GM18498 (cell line): ENCODE results near the gene ZBTB46.

ENCODE experiments used
- ATAC-seq: cut with Tn5 transposase; IDR thresholded peaks from one replicate; pipeline ENCODE4 v1.9.1; 2021; ENCODE audit warnings: mild to moderate bottlenecking, moderate library complexity; ENCODE audit not compliant: unreplicated experiment

ZBTB46 gene

DNA sequence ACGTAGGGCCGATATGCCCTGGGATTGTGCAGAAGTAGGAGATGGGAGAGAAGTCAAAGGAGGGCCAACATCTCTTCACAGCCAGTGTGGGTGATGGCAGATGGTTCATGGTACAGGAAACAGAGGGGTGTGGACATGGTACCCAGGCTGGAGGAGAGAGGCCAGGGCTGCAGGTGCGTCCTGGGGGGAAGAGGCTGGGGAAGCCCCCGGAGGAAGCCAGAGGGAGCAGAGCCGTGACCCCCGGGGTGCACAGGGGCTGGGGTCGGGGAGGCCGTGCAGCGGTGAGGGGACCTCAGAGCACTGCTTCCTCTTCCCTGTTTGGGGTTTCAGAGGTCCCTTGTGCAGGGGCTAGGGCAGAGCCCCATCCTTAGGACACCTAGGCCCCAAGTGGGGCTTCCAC is 11.2 kb upstream of the ZBTB46 start:
- no peak for ATAC-seq

GRCh38 chr20:63840405-63840828 is 9.4 kb upstream of the ZBTB46 start:
- no peak for ATAC-seq

DNA sequence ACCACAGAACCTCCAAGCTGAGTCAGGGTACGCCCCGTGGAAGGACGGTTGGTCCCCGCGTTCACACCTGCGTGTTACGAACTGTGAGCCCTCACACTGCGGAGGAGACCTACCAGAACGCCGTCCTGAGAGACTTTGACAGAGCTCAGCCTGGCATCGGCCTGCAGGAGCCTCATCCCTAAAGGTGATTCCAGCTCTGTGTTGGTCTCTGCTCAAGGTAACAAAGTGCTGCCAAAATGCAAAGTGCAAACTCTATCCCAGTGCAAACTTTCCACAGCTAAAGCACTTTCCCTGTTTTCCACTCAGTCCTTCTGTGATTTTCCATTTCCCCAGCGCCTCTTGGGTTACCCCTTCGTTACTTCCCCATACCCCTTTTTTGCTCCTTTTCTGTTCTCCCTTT is 8.6 kb upstream of the ZBTB46 start:
- no peak for ATAC-seq

DNA sequence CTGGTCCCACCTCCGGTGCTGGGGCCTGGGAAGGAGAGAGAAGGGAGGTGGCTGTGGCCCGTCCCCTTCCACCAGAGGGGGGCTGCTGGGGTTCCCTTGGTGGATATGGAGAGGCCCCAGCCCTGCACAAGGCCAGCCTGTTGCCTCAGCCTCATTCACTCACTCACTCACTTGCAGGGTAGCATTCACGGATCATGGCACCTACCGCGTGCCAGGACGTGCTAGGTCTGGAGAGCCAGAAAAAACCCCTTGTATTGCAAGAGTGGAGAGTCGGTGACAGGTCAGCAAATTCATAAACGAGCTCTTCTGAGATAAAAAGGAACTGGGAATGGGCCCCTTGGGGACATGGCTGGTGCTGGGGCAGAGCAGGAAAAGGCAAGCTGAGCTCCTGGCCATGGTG is 6.4 kb upstream of the ZBTB46 start:
- ATAC-seq: no peak

- no peak for ATAC-seq
These were observed 5.6 kb upstream of the ZBTB46 start for GRCh38 chr20:63836458-63837344.

GRCh38 chr20:63835021-63835858 is 4.2 kb upstream of the ZBTB46 start:
- ATAC-seq: no peak

DNA sequence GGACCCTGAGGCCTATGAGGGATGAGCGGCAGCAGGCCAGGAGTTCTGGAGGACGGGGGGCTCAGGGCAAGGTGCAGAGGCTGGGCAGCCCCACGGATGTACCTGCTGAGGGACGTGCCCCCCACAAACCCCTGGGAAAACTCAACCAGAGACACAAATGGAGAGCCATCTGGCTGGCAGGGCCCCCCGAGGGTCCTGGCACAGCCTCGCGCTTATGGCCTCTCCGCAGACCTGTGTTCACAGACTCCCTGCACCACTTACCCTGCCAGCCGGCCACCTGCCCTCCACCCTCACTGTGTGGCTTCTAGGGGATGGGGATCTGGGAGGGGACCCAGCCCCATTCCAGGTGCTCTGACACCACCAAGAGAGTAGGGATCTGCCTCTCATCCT is 3.4 kb upstream of the ZBTB46 start:
- no peak for ATAC-seq

GRCh38 chr20:63833776-63834490 is 2.9 kb upstream of the ZBTB46 start:
- ATAC-seq: no peak

- ATAC-seq: no peak
These were observed 1.1 kb upstream of the ZBTB46 start for GRCh38 chr20:63831993-63832686.

- ATAC-seq: no peak
These were observed 555 bp upstream of the ZBTB46 start for GRCh38 chr20:63831646-63831992.

GRCh38 chr20:63829945-63830835 is 874 bp downstream of the ZBTB46 start:
- no peak for ATAC-seq

DNA sequence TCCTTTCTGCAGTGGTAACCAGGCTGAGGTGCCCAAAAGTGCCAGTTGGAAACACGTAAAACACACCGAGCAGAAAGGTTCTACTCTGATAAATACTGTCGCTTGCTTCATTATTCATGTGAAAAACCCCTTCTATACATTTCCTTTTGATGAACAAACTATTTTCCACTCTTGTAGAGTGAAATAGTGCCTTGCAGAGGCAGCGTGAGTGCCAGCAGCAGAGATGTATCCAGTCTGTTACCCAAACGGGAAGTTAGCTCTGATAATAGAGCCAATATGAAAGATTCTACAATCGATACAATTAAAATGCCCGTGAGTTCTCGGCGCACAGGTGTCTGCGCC is 1.5 kb downstream of the ZBTB46 start:
- no peak for ATAC-seq

DNA sequence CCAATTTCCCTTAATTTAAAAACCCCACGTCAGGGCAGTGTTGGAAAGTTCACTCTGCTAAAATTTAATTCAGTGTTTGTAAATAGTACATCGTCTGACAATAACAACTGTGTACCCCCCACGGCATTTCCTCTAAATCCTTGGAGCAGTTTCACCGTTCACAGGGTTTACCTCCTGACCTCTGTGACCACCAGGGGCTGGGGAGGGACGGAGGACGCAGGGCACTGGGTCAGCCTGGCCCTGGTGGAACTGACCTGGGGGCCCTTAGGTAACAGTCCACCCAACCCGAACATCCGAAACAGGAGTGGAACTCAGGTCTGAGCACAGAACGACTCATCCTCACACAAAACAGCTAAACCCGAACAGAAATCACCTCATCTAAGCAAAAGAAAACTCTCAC is 2.1 kb downstream of the ZBTB46 start:
- no peak for ATAC-seq

DNA sequence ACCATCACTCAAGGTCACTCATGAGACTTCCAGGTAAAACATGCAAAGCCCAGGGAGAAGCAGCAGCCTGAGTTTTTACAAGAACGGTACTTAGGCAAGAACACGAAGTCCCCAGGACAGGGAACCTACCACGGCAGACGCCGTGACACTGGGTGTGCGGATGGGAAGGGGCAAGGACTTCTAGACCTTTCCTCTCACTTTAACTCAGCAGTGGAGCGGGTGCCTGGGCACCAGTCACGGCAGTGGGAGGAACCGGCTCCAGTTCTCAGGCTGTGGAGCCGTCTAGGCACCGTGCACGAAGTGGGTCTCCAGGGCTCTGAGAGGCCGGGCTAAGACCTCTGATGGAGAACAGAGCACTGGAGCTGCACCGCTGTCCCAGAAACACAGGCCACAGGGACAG is 2.5 kb downstream of the ZBTB46 start:
- no peak for ATAC-seq

- ATAC-seq: no peak
These were observed 2.9 kb downstream of the ZBTB46 start for GRCh38 chr20:63828124-63828523.

DNA sequence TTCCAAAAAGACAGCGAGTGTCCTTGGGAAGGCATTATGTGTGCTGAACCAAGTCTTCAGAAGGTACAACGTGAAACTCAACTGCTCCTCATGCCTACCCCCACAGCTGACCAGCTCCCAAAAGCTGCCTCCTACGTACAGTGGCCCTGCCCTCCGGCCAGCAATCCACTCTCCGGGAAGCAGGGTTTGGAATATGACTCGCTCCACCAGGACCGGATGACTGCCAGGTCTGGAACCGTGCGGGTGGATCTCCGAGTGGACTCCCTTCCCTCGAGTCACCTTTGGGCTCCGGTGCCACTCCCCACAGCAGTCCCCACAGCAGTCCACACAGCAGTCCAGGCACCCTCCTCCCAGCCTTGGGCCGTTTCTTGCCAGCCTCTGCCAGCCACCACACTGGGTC is 4.3 kb downstream of the ZBTB46 start:
- no peak for ATAC-seq

- no peak for ATAC-seq
These were observed 5.5 kb downstream of the ZBTB46 start for GRCh38 chr20:63825331-63826118.

- no peak for ATAC-seq
These were observed 7.3 kb downstream of the ZBTB46 start for GRCh38 chr20:63823691-63824311.

DNA sequence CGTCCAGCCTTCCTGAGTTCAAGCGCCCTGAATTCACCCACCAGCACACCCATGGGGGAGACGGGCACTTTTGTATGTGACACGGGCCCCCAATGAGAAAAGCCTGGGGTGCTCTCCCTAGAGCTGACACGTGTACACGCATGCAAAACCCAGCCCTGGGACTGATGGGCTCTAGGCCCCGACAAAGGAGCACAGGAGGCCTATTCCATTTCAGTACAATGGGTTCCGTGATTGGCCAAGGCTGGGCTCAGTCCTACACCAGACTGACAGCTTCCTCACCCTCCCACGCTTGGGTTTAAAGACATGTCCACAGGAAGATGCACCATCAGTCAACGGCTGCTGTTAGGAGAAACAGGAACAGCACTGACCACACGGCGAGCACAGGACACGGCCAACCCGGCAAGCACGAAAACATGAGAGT is 8.8 kb downstream of the ZBTB46 start:
- no peak for ATAC-seq
